Uterus (tissue), 2 donors: ENCODE measurements around the gene DTNBP1.

ENCODE experiments used
- POLR2A ChIP-seq, 2 donors: fragments of 450-650 bp; IDR thresholded peaks; one replicate each; pipeline ENCODE4 v1.6.1; 2016; ENCODE audit warnings: antibody characterized with exemption in 2 of 2, mild to moderate bottlenecking in 1 of 2, moderate library complexity in 1 of 2
- TF ChIP-seq, protein P1 (sequence below), 4 experiments: fragments of 200-600 bp in 2 of 4; fragments of 450-650 bp in 2 of 4; sonication (generic) in 2 of 4; IDR thresholded peaks; one replicate each; pipeline ENCODE4 v1.5.1; 2016 to 2019; ENCODE audit warnings: antibody characterized with exemption in 4 of 4, mild to moderate bottlenecking in 2 of 4, moderate library complexity in 1 of 4

GRCh38 chr6:15506066-15506465 is 156.8 kb downstream of the DTNBP1 start:
- TF ChIP-seq, protein P1, sequence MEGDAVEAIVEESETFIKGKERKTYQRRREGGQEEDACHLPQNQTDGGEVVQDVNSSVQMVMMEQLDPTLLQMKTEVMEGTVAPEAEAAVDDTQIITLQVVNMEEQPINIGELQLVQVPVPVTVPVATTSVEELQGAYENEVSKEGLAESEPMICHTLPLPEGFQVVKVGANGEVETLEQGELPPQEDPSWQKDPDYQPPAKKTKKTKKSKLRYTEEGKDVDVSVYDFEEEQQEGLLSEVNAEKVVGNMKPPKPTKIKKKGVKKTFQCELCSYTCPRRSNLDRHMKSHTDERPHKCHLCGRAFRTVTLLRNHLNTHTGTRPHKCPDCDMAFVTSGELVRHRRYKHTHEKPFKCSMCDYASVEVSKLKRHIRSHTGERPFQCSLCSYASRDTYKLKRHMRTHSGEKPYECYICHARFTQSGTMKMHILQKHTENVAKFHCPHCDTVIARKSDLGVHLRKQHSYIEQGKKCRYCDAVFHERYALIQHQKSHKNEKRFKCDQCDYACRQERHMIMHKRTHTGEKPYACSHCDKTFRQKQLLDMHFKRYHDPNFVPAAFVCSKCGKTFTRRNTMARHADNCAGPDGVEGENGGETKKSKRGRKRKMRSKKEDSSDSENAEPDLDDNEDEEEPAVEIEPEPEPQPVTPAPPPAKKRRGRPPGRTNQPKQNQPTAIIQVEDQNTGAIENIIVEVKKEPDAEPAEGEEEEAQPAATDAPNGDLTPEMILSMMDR (IDR thresholded peaks at IDR 0.05), result no peak
- TF ChIP-seq POLR2A (IDR thresholded peaks at IDR 0.05), result no peak
